H1 (cell line): Measurements from ENCODE around the gene NKD2. TPM values are rescaled to one million over a fixed set of nuclear protein-coding genes. Genes with fewer than 3 reads are reported as not detected.

Experiments
- CTCF ChIA-PET: fragments of 300-600 bp; sonication (Branson Sonifier 250); formaldehyde crosslinking; loops from one replicate; lab custom pipeline; 2021; ENCODE audit not compliant: partially characterized antibody; lab: Charles Lee
- POLR2A ChIA-PET: fragments of 300-600 bp; sonication (Branson Sonifier 250); formaldehyde crosslinking; loops from one replicate; lab custom pipeline; 2021; ENCODE audit warnings: inconsistent platforms; ENCODE audit not compliant: partially characterized antibody; lab: Charles Lee
- DNase-seq, 2 experiments: peaks; one replicate each; pipeline versions ENCODE4 v3.0.0 to v3.0.0-alpha.2; 2010 to 2022; ENCODE audit warnings: low spot score in 2 of 2, low read depth in 1 of 2, mixed read lengths in 1 of 2
- FAIRE-seq: peaks from 2 replicates; lab custom pipeline; 2011; peaks lifted over from hg19 to GRCh38; lab: Jason Lieb, UNC
- H2AFZ ChIP-seq: 2 replicates; pipeline ENCODE4 v1.8.1; 2012; ENCODE audit warnings: low read length, inconsistent platforms
- H2AK5ac ChIP-seq: 2 replicates; pipeline ENCODE4 v1.6.1; 2013; ENCODE audit warnings: low read depth, low read length
- H2BK120ac ChIP-seq: replicated peaks from 2 replicates; pipeline ENCODE3; 2013; ENCODE audit warnings: low read depth, low read length, inconsistent platforms
- H2BK12ac ChIP-seq: 2 replicates; pipeline ENCODE4 v1.6.1; 2013; ENCODE audit warnings: low read depth, low read length
- H2BK15ac ChIP-seq: 2 replicates; pipeline ENCODE4 v1.6.1; 2013; ENCODE audit warnings: low read length
- H2BK20ac ChIP-seq: 2 replicates; pipeline ENCODE4 v1.6.1; 2013; ENCODE audit warnings: low read length
- H2BK5ac ChIP-seq: 2 replicates; pipeline ENCODE4 v1.6.1; 2013; ENCODE audit warnings: low read depth, low read length
- H3K14ac ChIP-seq: 2 replicates; pipeline ENCODE4 v1.6.1; 2013; ENCODE audit warnings: inconsistent platforms; ENCODE audit not compliant: insufficient read length
- H3K18ac ChIP-seq: 2 replicates; pipeline ENCODE4 v1.6.1; 2013; ENCODE audit warnings: low read length; ENCODE audit errors: extremely low read depth
- H3K23ac ChIP-seq: 2 replicates; pipeline ENCODE4 v1.6.1; 2013; ENCODE audit warnings: inconsistent platforms; ENCODE audit not compliant: insufficient read length
- H3K23me2 ChIP-seq: 2 replicates; pipeline ENCODE4 v1.6.1; 2013; ENCODE audit warnings: low read depth, low read length
- H3K27ac ChIP-seq: 2 replicates; pipeline ENCODE4 v1.6.1; 2011; ENCODE audit warnings: low read depth, low read length, inconsistent platforms
- H3K27me3 ChIP-seq, 4 experiments: replicated peaks in 1 of 4; 1 replicate in 1 of 4; 2 replicates in 3 of 4; pipeline versions ENCODE4 v1.6.1 to v1.8.1; 2011 to 2013; ENCODE audit warnings: low read length in 3 of 4, mild to moderate bottlenecking in 3 of 4, inconsistent platforms in 2 of 4, mixed read lengths in 2 of 4, moderate library complexity in 1 of 4; ENCODE audit not compliant: control insufficient read depth in 3 of 4, insufficient read depth in 3 of 4; ENCODE audit errors: extremely low read depth in 1 of 4
- H3K36me3 ChIP-seq, 4 experiments: 2 replicates each; pipeline versions ENCODE4 v1.6.1 to v1.8.1; 2011 to 2013; ENCODE audit warnings: mild to moderate bottlenecking in 4 of 4, low read length in 3 of 4, moderate library complexity in 2 of 4, control low read depth in 1 of 4, inconsistent platforms in 1 of 4; ENCODE audit not compliant: insufficient read depth in 4 of 4, control insufficient read depth in 2 of 4
- H3K4ac ChIP-seq: replicated peaks from 2 replicates; pipeline ENCODE3; 2013; ENCODE audit warnings: low read length, low read depth, mixed read lengths, inconsistent platforms; ENCODE audit not compliant: insufficient read length
- H3K4me1 ChIP-seq, 4 experiments: replicated peaks in 1 of 4; 1 replicate in 1 of 4; 2 replicates in 3 of 4; pipeline versions ENCODE4 v1.6.1 to v1.8.1; 2011 to 2013; ENCODE audit warnings: low read length in 3 of 4, inconsistent platforms in 2 of 4, mixed read lengths in 1 of 4; ENCODE audit not compliant: insufficient read depth in 4 of 4, control insufficient read depth in 3 of 4
- H3K4me2 ChIP-seq, 2 experiments: 2 replicates each; pipeline versions ENCODE4 v1.6.1 to v1.8.1; 2011 to 2013; ENCODE audit warnings: low read depth in 2 of 2, low read length in 2 of 2, control low read depth in 1 of 2, inconsistent platforms in 1 of 2, mild to moderate bottlenecking in 1 of 2; ENCODE audit not compliant: insufficient read depth in 1 of 2
- H3K4me3 ChIP-seq, 4 experiments: fragments of 200-600, 300-600 bp in 1 of 4; sonication (generic), shearing (Covaris generic), sonication (Bioruptor Twin) in 1 of 4; 2 replicates each; pipeline versions ENCODE4 v1.5.1 to v1.8.1; 2011 to 2016; ENCODE audit warnings: low read length in 4 of 4, low read depth in 3 of 4, control low read depth in 2 of 4, inconsistent platforms in 2 of 4, mild to moderate bottlenecking in 2 of 4, mixed read lengths in 1 of 4, moderate library complexity in 1 of 4; ENCODE audit not compliant: insufficient read depth in 2 of 4; ENCODE audit errors: extremely low read depth in 1 of 4
- H3K56ac ChIP-seq: replicated peaks from 2 replicates; pipeline ENCODE3; 2013; ENCODE audit warnings: low read depth, mild to moderate bottlenecking, mixed read lengths, low read length, inconsistent platforms; ENCODE audit not compliant: insufficient read length
- H3K79me1 ChIP-seq: 2 replicates; pipeline ENCODE4 v1.6.1; 2013; ENCODE audit warnings: low read depth, low read length, control low read depth
- H3K79me2 ChIP-seq, 2 experiments: 2 replicates each; pipeline versions ENCODE4 v1.6.1 to v1.8.1; 2012 to 2013; ENCODE audit warnings: low read length in 2 of 2, mild to moderate bottlenecking in 2 of 2, inconsistent platforms in 1 of 2; ENCODE audit not compliant: insufficient read depth in 2 of 2, control insufficient read depth in 1 of 2
- H3K9ac ChIP-seq, 4 experiments: replicated peaks in 1 of 4; 1 replicate in 1 of 4; 2 replicates in 3 of 4; pipeline versions ENCODE4 v1.6.1 to v1.8.1; 2011 to 2013; ENCODE audit warnings: low read depth in 3 of 4, low read length in 3 of 4, control low read depth in 2 of 4, mild to moderate bottlenecking in 2 of 4, moderate library complexity in 2 of 4, inconsistent platforms in 1 of 4; ENCODE audit errors: extremely low read depth in 1 of 4
- H3K9me3 ChIP-seq, 2 experiments: 2 replicates each; pipeline versions ENCODE4 v1.6.1 to v1.8.1; 2012 to 2013; ENCODE audit warnings: mild to moderate bottlenecking in 2 of 2, moderate library complexity in 2 of 2, control low read depth in 1 of 2, inconsistent platforms in 1 of 2, low read depth in 1 of 2, low read length in 1 of 2, mixed read lengths in 1 of 2; ENCODE audit not compliant: insufficient read depth in 2 of 2
- H4K20me1 ChIP-seq, 2 experiments: replicated peaks in 1 of 2; 2 replicates each; pipeline versions ENCODE3 to v1.8.1; 2011 to 2013; ENCODE audit warnings: inconsistent platforms in 2 of 2, low read length in 2 of 2, mild to moderate bottlenecking in 1 of 2; ENCODE audit not compliant: insufficient read depth in 2 of 2, control insufficient read depth in 1 of 2
- H4K5ac ChIP-seq: 2 replicates; pipeline ENCODE4 v1.6.1; 2013; ENCODE audit warnings: low read length, low read depth, mixed read lengths, inconsistent platforms; ENCODE audit not compliant: insufficient read length
- H4K8ac ChIP-seq: 2 replicates; pipeline ENCODE4 v1.8.0; 2013; ENCODE audit warnings: mild to moderate bottlenecking, moderate library complexity, low read length, inconsistent platforms; ENCODE audit not compliant: insufficient read depth; ENCODE audit errors: extremely low read depth
- H4K91ac ChIP-seq: replicated peaks from 2 replicates; pipeline ENCODE3; 2013; ENCODE audit warnings: low read length, mixed read lengths, inconsistent platforms; ENCODE audit not compliant: insufficient read length
- ATF2 ChIP-seq: IDR thresholded peaks from 2 replicates; pipeline ENCODE4 v1.6.1; 2012; ENCODE audit warnings: low read length, inconsistent platforms
- NRF1 ChIP-seq: IDR thresholded peaks from 2 replicates; pipeline ENCODE4 v1.6.1; 2011; ENCODE audit warnings: mild to moderate bottlenecking, low read depth, low read length, improper control_type of control experiment
- RFX5 ChIP-seq: IDR thresholded peaks from 2 replicates; pipeline ENCODE4 v1.6.1; 2011; ENCODE audit warnings: low read depth, low read length, improper control_type of control experiment, borderline replicate concordance
- SAP30 ChIP-seq: fragments of 300-600 bp; sonication (generic); IDR thresholded peaks from 2 replicates; pipeline ENCODE4 v1.7.1; 2012; ENCODE audit warnings: low read length, moderate library complexity, mild to moderate bottlenecking, inconsistent platforms; ENCODE audit not compliant: insufficient read depth, insufficient replicate concordance
- SIN3A ChIP-seq, 2 experiments: IDR thresholded peaks in 1 of 2; conservative IDR thresholded peaks in 1 of 2; 2 replicates each; pipeline ENCODE4 v1.6.1; 2011 to 2012; ENCODE audit warnings: low read length in 2 of 2, improper control_type of control experiment in 1 of 2, low read depth in 1 of 2, mild to moderate bottlenecking in 1 of 2
- SRF ChIP-seq: IDR thresholded peaks from 2 replicates; pipeline ENCODE4 v1.6.1; 2011; ENCODE audit warnings: mild to moderate bottlenecking, low read depth, low read length, moderate library complexity
- WGBS, 2 experiments: shearing (Covaris generic) in 1 of 2; methylation state at CpG; one replicate each; pipeline versions ENCODE4 v1.1.6 to v1.1.7; 2013 to 2015; ENCODE audit warnings: low lambda C conversion rate in 2 of 2, mixed read lengths in 2 of 2, inconsistent platforms in 1 of 2, low coverage in 1 of 2, missing lambda C conversion rate in 1 of 2; ENCODE audit not compliant: insufficient replicate concordance in 2 of 2, insufficient coverage in 1 of 2, insufficient read length in 1 of 2; ENCODE audit errors: extremely low coverage in 1 of 2, missing lambda C conversion rate in 1 of 2; 5-methylcytosine and 5-hydroxymethylcytosine counted together
- polyA plus RNA-seq, 7 experiments: library from polyadenylated mRNA; depleted of rRNA in 3 of 7; stranded (reverse) in 5 of 7; unstranded in 2 of 7; fragments of >200 nt in 5 of 7; fragments of 200-250 nt in 2 of 7; gene quantifications; 1 replicate in 5 of 7; 2 replicates in 1 of 7; 4 replicates in 1 of 7; pipeline versions ENCODE4 v1.2.1 to v1.2.3, GENCODE V29; 2011 to 2013; ENCODE audit warnings: missing spikeins in 2 of 7, mixed read lengths in 2 of 7
- total RNA-seq: library from RNA; stranded (reverse); fragmentation: NEBNext Ultra II Directional; extraction: Animal tissue kit (Norgen Biotek cat#: 25700); gene quantifications from 2 replicates; pipeline ENCODE4 v1.2.1, GENCODE V29; 2021

NKD2 gene
- total and polyA plus RNA-seq, 2 of the 8 experiments (the other 6 are each of a cell fraction or from before 2014, with no cell fraction given) = 5.5 to 7.9 TPM

DNA sequence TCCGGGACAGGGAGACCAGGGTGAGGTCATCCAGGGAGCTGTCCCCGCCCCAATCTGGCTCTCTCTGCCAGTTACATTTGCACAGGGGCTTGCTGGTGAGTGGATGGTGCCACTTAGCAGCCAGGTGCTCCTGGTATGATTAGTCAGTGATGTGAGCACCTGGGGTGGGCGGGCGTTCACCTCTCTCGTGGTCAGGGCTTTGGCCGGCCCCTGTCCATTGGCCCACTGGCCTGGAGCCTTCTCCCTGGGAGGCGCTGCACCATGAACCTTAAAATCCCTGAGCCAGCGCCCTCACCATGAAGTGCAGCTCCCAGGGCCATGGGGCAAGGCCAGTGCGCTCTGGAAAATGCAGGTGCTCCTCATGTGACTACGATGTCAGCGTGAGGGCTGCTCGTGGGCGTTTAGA, 2.0 kb downstream of the NKD2 start:
- no peak overlapping the region for H2BK12ac ChIP-seq
- no peak overlapping the region; the same call in 1 of the 2 replicates for H3K18ac ChIP-seq
- no peak overlapping the region for H4K91ac ChIP-seq
- no peak overlapping the region for H3K9ac ChIP-seq
- H3K4me3 ChIP-seq = no peak overlapping the region
- DNase-seq = no peak
- no peak overlapping the region for H2BK15ac ChIP-seq
- no peak overlapping the region for H2AFZ ChIP-seq
- no peak overlapping the region for H3K56ac ChIP-seq
- H3K79me1 ChIP-seq = no peaks in the 10 kb centered on the region; the same call in 1 of the 2 replicates
- H3K27ac ChIP-seq = no peak overlapping the region
- H3K23ac ChIP-seq = no peak overlapping the region
- no peak overlapping the region; a peak in 1 of 4 replicates for H3K4me2 ChIP-seq
- no peak overlapping the region for H2BK20ac ChIP-seq
- peaks cover 3 to 15% (median 6%) of the 10 kb centered on the region in 4 experiments; a peak in 6 of 7 replicates for H3K4me1 ChIP-seq
- WGBS, 2 experiments = 67% methylated on average over 13 of the region's 13 CpGs; no CpG with 5 or more reads in 1 of the 2 experiments
- no peaks in the 10 kb centered on the region; a peak in 1 of 8 replicates for H3K36me3 ChIP-seq
- H2BK5ac ChIP-seq = no peak overlapping the region
- no peak overlapping the region for H3K14ac ChIP-seq
- TF ChIP-seq SIN3A (conservative IDR thresholded peaks at IDR 0.05 in 1 of 2, IDR thresholded peaks at IDR 0.05 in 1 of 2; ENCODE audit: low read depth in 1 of 2, low read length in 2 of 2) (no peak), NRF1 (no peak), RFX5 (no peak), SRF (no peak), SAP30 (no peak), ATF2 (no peak)
- no peak for FAIRE-seq
- H4K5ac ChIP-seq = no peak overlapping the region
- H3K23me2 ChIP-seq = peaks cover 3% of the 10 kb centered on the region; the same call in 1 of the 2 replicates
- no peaks in the 10 kb centered on the region for H3K79me2 ChIP-seq
- no peak overlapping the region for H2BK120ac ChIP-seq
- no peaks in the 10 kb centered on the region for H3K9me3 ChIP-seq
- peaks cover 19 to 40% (median 36%) of the 10 kb centered on the region in 4 experiments for H3K27me3 ChIP-seq
- ChIA-PET POLR2A (interaction anchor here (0.7 to 0.8 kb wide), 2 partner anchors 19 to 92 kb away, joined by 3 to 4 read pairs; no protein-coding TSS in a partner anchor), CTCF (interaction anchor here (0.7 to 7.2 kb wide), 43 partner anchors 9 to 355 kb away, joined by 3 to 71 read pairs (median 4); no protein-coding TSS in a partner anchor)
- H4K8ac ChIP-seq = no peak overlapping the region
- peaks cover 3 to 4% of the 10 kb centered on the region in 2 experiments for H4K20me1 ChIP-seq
- H2AK5ac ChIP-seq = no peak overlapping the region
- H3K4ac ChIP-seq = no peak overlapping the region
